Measurements from ENCODE around the gene ERC1. TPM values are rescaled to one million over a fixed set of nuclear protein-coding genes. Genes with fewer than 3 reads are reported as not detected.

Gene ERC1
- total and polyA plus RNA-seq, 2 donors (not counting 3 experiments of a cell fraction or from before 2014, with no cell fraction given): 11.7 to 66.1 TPM

GRCh38 chr12:1457901-1458300, 466.9 kb downstream of the ERC1 start:
- Histone ChIP-seq H3K79me2 (ENCODE audit: control insufficient read depth, insufficient read depth, low read length) (no peaks in the 10 kb centered on the region), H3K9me3 (replicated peaks; ENCODE audit: control insufficient read depth, insufficient read depth, low read length) (no peaks in the 10 kb centered on the region), H3K36me3 (ENCODE audit: control insufficient read depth in 2 of 2, extremely low read depth in 1 of 2, insufficient read depth in 2 of 2, low read length in 2 of 2) (no peaks in the 10 kb centered on the region), H3K4me1 (ENCODE audit: control insufficient read depth, extremely low read depth, insufficient read depth, low read length) (no peaks in the 10 kb centered on the region), H4K20me1 (replicated peaks; ENCODE audit: control insufficient read depth, extremely low read depth, insufficient read depth, low read length) (no peaks in the 10 kb centered on the region), H3K9me1 (replicated peaks; ENCODE audit: control insufficient read depth, extremely low read depth, insufficient read depth, low read length) (no peaks in the 10 kb centered on the region), H3K27ac (ENCODE audit: insufficient read depth, low read depth, low read length) (no peak overlapping the region), H3K27me3 (ENCODE audit: control insufficient read depth in 2 of 2, insufficient read depth in 2 of 2, low read length in 2 of 2) (no peaks in the 10 kb centered on the region), H3K4me3 (replicated peaks in 1 of 3; ENCODE audit: insufficient read depth in 1 of 3, low read depth in 1 of 3, low read length in 3 of 3) (no peak overlapping the region), H2AFZ (ENCODE audit: low read depth, low read length) (no peak overlapping the region), H3K4me2 (ENCODE audit: insufficient read depth, low read length) (no peak overlapping the region), H3K9ac (replicated peaks; ENCODE audit: extremely low read depth, insufficient read depth, low read length) (no peak overlapping the region)
- ChIA-PET POLR2A (no interaction called here), CTCF (interaction anchor here (0.9 to 1.8 kb wide), 2 partner anchors 11 to 340 kb away, joined by 3 to 6 read pairs; no protein-coding TSS in a partner anchor)
- TF ChIP-seq MAX (IDR thresholded peaks at IDR 0.05; ENCODE audit: insufficient read depth, insufficient read length) (no peak), CTCF (IDR thresholded peaks at IDR 0.05; ENCODE audit: extremely low read depth in 1 of 2, insufficient read depth in 1 of 2, low read depth in 1 of 2, low read length in 2 of 2) (no peak), POLR2AphosphoS5 (IDR thresholded peaks at IDR 0.05; ENCODE audit: insufficient read depth, low read depth, low read length) (no peak), JUN (IDR thresholded peaks at IDR 0.05; ENCODE audit: borderline replicate concordance, insufficient read depth, insufficient read length, low read depth) (no peak), GATA2 (IDR thresholded peaks at IDR 0.05; ENCODE audit: insufficient read depth, insufficient read length, low read depth, low read length) (no peak), MYC (IDR thresholded peaks at IDR 0.05; ENCODE audit: low read depth, low read length) (no peak), POLR2A (IDR thresholded peaks at IDR 0.05; ENCODE audit: low read depth, low read length) (no peak), FOS (IDR thresholded peaks at IDR 0.05; ENCODE audit: borderline replicate concordance, insufficient read depth, low read length) (no peak), EZH2 (IDR thresholded peaks at IDR 0.05; ENCODE audit: borderline replicate concordance, low read depth, low read length, severe bottlenecking) (no peak)
- no TSS peak for BruUV-seq (replicated peaks)
- no peak for DNase-seq (ENCODE audit: low read depth, low spot score)
- intact Hi-C loops (cut with micrococcal nuclease) (no loop called here), dilution Hi-C loops (cut with MboI; ENCODE audit: extremely low pct_ligation_motif_present, low sequenced_read_pairs) (no loop called here)
- FAIRE-seq: no peak
